GM18861 (cell line): ENCODE measurements around the gene TMEM114.

ENCODE experiments used
- ATAC-seq: cut with Tn5 transposase; IDR thresholded peaks from one replicate; pipeline ENCODE4 v1.9.1; 2021; ENCODE audit not compliant: unreplicated experiment

TMEM114 gene

GRCh38 chr16:8551388-8552332, 38.7 kb downstream of the TMEM114 start:
- ATAC-seq = no peak

- no peak for ATAC-seq
These were observed 39.5 kb downstream of the TMEM114 start for GRCh38 chr16:8550728-8551387.

GRCh38 chr16:8549843-8550412, 40.4 kb downstream of the TMEM114 start:
- ATAC-seq = no peak

GRCh38 chr16:8548166-8548565, 42.1 kb downstream of the TMEM114 start:
- no peak for ATAC-seq

GRCh38 chr16:8547762-8548161, 42.5 kb downstream of the TMEM114 start:
- no peak for ATAC-seq

- no peak for ATAC-seq
These were observed 45.9 kb downstream of the TMEM114 start for GRCh38 chr16:8544406-8544805.

- no peak for ATAC-seq
These were observed 47.1 kb downstream of the TMEM114 start for GRCh38 chr16:8543258-8543657.

GRCh38 chr16:8542393-8542792, 47.9 kb downstream of the TMEM114 start:
- no peak for ATAC-seq

GRCh38 chr16:8541868-8542267, 48.4 kb downstream of the TMEM114 start:
- ATAC-seq = no peak

GRCh38 chr16:8537691-8538342, 52.5 kb downstream of the TMEM114 start:
- ATAC-seq = no peak

- ATAC-seq = no peak
These were observed 56.8 kb downstream of the TMEM114 start for GRCh38 chr16:8533509-8533908.

GRCh38 chr16:8530752-8531384, 59.4 kb downstream of the TMEM114 start:
- no peak for ATAC-seq

GRCh38 chr16:8528471-8528870, 61.8 kb downstream of the TMEM114 start:
- no peak for ATAC-seq

- no peak for ATAC-seq
These were observed 66.4 kb downstream of the TMEM114 start for GRCh38 chr16:8523932-8524331.

- no peak for ATAC-seq
These were observed 67.6 kb downstream of the TMEM114 start for GRCh38 chr16:8522757-8523156.

GRCh38 chr16:8519643-8520042, 70.7 kb downstream of the TMEM114 start:
- no peak for ATAC-seq
